Measurements from ENCODE around the gene PATE1.

- TF ChIP-seq, protein P1, sequence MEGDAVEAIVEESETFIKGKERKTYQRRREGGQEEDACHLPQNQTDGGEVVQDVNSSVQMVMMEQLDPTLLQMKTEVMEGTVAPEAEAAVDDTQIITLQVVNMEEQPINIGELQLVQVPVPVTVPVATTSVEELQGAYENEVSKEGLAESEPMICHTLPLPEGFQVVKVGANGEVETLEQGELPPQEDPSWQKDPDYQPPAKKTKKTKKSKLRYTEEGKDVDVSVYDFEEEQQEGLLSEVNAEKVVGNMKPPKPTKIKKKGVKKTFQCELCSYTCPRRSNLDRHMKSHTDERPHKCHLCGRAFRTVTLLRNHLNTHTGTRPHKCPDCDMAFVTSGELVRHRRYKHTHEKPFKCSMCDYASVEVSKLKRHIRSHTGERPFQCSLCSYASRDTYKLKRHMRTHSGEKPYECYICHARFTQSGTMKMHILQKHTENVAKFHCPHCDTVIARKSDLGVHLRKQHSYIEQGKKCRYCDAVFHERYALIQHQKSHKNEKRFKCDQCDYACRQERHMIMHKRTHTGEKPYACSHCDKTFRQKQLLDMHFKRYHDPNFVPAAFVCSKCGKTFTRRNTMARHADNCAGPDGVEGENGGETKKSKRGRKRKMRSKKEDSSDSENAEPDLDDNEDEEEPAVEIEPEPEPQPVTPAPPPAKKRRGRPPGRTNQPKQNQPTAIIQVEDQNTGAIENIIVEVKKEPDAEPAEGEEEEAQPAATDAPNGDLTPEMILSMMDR (IDR thresholded peaks at IDR 0.05): no peak
- no peak for TF ChIP-seq POLR2A (IDR thresholded peaks at IDR 0.05)
Observed at GRCh38 chr11:125701858-125702621, 44.0 kb upstream of the PATE1 start.

All from ovary (tissue), 3 donors.